HG02943 (cell line): ENCODE data around the gene PINLYP.
"Not testable (repeated sequence)": the region's sequence is repeated elsewhere in the genome, so short reads cannot be mapped to it uniquely, and the experiment has no call there.

ENCODE experiments used
- ATAC-seq: cut with Tn5 transposase; IDR thresholded peaks from one replicate; pipeline ENCODE4 v1.9.1; 2021; ENCODE audit warnings: mild to moderate bottlenecking, low read depth, moderate library complexity; ENCODE audit not compliant: unreplicated experiment

Gene PINLYP

DNA sequence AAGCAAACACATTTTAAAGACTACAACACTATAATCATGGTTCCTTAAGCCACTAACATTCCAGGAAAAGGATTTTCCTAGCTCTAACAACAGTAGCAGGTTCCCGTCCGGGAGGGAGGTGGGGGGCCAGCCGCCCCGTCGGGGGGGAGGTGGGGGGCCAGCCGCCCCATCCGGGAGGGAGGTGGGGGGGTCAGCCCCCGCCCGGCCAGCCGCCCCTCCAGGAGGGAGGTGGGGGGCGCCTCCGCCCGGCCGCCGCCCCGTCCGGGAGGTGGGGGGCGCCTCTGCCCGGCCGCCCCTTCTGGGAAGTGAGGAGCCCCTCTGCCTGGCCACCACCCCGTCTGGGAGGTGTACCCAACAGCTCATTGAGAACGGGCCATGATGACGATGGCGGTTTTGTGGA, 27.7 kb upstream of the PINLYP start:
- not testable (repeated sequence) for ATAC-seq

DNA sequence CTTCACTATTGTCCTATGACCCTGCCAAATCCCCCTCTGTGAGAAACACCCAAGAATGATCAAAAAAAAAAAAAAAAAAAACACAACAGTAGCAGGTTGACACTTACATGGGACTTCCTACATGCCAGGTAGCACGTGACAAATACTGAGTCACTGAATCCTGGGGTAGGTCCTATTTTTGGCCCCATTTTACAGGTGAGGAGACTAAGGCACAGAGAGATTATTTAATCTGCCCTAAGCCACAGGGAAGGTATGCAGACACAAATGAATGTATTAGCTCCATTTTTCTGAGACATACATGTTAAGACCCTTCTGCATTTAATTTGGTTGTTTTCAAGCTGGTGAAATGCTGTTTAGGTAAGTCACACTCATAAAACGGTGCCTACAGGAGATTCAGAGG, 26.9 kb upstream of the PINLYP start:
- no peak for ATAC-seq

DNA sequence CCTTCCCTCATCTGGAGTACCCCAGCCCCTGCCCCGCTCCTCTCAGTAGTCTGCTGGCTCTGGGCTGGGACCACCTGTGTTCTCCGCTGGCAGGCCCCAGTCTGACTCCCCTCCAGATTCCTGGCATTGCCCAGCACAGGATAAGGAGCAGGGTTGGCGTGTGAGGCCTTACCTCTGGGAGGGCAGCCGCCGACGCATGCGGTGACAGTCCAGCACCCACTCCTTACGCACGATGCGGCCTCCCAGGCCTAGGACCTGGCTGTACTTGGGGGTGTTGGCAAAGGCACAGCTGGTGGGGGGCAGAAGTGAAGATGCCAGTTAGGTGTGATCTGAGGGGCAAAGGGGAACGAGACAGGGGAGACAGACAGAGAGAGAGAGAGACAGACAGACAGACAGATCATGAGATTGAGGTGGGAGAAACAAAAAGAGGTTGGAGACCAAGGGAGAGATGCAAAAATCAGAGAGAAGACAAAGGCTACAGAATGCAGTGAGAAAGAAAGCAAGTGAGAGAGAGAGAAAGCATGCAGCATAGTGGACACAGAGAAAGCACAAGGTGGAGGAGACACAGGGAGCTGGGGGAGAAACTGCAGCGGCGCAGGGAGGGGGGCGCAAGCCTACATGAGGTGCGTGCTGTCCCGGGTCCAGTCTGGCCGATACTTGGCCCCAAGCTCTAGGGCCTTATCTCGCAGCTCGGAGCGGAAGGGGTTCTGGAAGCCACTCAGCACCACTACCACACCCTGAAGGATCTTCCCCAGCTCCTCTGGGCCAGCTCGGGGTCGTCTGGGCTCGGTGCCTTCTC, 24.0 kb upstream of the PINLYP start:
- ATAC-seq = no peak

DNA sequence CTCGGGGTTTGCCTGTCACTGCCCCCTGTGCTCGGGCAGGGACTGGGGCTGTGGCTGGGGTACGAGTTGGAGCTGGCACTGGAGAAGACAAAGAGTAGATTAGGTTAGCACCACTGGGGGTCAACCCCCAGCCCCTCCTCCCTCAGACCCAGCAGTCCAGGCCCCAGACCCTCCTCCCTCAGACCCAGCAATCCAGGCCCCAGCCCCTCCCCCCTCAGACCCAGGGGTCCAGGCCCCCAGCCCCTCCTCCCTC, 23.5 kb upstream of the PINLYP start:
- ATAC-seq = no peak

DNA sequence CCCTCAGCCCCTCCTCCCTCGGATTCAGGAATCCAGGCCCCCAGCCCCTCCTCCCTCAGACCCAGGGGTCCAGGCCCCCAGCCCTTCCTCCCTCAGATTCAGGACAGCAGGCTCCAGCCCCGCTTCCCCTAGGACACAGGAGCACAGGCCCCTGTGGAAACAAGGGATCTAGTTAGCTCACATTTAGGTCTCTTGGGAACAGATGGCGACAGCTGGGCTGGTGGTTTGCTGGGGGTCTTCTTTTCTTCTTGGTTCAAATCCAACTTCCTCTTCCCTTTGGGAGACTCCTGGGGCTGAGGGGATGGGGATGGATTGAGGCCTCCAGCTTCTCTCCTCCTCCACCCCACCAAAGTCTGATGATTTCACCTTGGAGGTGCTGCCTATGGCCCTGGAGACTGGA, 23.0 kb upstream of the PINLYP start:
- no peak for ATAC-seq

DNA sequence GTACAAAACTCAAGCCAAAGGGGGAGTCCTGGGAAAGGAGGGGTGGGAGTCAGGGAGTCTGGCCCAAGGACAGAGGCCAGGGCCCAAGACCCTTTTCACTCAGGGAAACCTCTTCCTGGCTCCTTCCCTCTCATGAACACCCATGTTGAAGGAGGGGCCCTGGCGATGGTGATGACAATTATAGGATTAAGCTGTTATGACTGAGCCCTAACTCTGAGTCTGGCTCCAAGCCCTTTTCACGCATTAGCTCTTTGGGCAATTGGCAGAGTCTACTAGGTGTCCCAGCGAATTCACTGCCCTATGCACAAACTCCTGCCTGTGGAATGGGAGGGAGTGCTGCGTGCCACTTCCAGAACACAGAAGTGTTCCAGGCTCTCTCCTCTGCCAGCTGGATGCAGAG, 21.9 kb upstream of the PINLYP start:
- ATAC-seq = no peak

DNA sequence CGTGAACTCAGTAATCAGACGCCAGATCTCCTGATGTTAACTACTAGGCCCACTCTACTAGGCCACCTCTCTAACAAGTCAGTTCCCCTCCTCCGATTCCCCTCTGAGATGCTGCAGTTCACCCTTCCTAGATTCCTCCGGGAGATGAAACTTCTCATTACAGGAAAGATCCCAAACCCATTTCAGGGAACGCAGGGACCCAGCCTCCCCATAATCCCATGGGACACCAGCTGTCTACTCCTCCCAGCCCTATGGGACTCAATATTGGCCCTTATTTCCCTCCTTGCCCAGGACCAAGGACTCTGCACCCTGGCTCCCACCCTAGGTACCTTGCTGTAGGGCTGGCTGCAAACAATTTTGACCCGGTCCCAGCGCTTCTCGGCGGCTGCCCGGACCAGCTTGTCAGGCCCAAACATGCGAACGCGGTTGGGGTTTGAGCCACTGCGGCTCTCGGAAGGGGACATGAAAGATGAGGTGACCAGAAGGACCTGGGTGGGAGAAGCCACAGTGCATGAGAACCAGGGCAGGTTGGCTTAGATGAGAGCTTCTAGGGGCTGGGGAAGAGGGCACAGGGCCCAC, 21.2 kb upstream of the PINLYP start:
- ATAC-seq = no peak

DNA sequence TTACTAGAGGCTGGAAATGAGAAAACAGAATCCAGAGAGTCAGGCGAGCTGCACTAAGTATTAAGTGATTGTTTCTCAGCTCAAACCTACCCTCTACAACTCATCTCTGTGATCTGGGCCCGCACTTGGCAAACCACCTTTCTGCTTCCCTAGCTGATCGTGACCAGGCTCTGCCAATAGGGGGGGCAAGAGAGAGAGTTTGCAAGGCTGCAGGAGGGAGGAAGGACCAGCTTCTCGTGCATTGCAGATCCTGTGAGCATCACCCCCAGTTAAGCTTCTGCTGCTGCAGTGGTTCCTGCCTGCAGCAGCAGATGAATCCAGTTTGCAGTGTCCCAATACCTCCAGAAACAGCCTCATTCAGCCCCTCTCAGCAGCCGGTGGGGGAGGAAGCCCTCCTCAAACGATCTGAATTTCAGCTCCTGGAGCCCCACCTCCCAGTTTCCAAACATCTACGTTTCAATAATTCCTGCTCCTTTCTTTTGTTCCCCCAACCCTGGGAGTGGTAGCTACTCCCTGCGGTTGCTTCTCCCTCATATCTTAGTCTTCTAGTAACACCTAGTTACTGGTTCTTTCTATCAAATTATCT, 20.3 kb upstream of the PINLYP start:
- no peak for ATAC-seq

DNA sequence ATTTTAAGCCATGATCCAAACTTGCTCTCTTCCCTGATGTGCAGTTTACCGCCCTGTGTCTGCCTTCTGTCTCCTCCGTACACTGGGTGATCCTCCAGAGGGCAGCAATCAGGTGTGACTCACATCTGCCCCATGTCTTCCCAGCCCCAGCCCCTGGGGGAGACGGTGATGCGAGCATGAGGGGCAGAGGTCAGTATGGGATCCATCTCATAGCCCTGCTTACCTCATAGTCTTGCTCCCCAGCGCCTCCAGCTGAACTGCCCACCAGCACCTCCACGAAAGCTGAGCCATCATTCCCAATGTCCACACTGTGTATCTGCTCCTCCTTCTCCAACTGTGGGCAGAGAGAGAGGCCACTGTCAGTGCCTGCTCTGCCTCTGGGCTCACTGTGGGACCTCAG, 14.9 kb upstream of the PINLYP start:
- no peak for ATAC-seq

DNA sequence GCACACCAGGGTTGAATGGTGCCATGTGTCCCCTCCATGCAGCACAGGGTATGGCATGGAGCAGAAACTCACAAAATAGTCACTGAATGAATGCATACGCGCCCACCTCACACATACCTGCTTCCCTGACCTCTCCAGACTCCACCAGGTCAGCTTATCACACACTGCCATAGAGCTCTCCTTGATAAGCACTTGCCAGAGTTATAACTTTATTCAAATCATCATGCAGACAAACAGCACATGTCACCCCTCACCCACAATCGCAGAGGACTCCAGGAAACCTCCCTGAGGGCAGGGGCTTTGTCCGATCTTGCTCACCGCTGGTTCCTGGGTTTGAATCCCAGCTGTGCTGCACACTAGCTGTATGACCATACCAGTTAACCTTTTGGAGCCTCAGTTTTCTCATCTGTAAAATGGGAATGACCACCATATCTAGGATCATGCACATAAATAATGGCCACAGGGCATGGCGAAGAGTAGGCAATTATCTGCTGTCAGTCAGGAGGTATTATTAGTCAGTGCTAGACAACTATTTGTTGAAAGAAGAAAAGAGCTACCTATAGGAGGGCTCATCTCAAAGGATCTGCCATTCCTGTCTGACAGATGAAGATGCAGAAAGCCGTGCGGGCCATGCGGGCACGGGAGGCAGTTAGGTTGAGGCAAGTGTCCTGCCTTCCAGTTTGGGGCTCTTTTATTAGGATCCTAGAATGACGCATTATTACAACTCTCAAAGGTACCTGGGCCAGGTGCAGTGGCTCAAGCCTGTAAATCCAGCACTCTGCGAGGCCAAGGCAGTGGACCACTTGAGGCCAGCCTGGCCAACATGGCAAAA, 14.2 kb upstream of the PINLYP start:
- no peak for ATAC-seq

DNA sequence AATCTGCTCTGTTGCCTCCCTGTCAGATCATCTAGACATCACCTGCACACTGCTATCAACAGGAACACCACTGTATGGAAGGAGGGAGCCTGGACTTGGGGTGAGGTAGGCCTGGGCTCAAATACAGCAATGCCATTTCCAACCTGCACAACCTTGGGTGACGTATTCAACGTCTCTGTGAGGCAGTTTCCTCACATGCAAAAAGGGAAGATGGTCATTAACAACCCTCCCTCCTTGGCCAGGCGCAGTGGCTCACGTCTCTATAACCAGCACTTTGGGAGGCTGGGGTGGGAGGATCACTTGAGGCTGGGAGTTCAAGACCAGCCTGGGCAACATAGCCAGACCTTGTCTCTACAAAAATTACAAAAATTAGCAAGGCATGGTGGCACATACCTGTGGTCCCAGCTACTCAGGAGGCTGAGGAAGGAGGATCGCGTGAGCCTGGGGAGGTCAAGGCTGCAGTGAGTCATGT, 13.3 kb upstream of the PINLYP start:
- no peak for ATAC-seq

DNA sequence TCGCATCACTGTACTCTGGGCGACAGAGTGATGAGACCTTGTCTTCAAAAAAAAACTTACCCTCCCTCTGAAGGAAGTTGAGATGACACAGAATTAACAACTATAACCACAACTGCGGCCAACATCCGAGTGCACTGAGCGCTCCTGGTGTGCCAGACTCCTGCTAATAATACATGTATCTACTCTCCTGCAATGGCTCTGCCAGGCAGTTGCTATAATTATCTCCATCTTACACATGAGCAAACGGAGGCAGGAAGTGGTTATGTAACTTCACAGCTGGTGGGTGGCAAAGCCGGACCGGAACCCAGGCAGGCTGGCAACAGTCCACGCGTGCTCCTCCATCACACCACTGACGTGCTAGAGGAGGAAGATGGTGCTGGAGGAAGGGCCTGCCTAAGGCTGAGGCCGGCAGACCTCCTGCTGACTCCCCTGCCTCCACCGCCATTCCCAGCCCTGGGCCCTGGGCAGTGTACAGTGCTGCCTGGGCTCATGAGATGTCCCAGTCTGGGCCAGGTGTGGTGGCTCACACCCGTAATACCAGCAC, 12.8 kb upstream of the PINLYP start:
- peak; percentile 67 for ATAC-seq

DNA sequence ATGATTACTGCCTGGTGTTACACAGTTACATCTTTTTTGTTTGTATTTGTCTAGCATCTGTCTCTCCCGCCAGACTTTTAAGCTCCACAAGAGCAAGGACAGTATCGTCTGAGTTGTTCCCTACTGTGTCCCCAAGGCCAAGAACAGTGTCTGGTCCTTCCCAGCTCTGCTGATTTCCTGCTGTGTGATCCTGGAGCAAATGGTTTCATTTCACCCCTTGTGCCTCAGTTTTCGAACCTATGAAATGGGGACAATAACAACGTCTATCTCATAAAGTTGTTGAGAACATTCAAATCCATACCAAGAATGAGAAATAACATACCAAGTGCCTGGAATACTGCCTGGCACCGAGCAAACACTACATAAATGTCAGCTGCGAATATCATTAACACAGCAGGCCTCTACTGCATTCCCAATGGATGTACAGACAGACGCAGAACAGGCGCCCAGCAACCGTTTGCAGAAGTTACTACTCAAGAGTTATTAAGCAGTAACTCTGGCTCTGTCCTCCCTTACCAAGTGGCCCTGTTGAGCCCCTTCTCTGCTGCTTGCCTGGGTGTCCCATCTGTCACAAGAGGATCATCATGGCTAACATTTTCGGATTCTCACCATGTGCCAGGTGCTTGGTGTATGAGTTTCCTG, 11.7 kb upstream of the PINLYP start:
- ATAC-seq = no peak

DNA sequence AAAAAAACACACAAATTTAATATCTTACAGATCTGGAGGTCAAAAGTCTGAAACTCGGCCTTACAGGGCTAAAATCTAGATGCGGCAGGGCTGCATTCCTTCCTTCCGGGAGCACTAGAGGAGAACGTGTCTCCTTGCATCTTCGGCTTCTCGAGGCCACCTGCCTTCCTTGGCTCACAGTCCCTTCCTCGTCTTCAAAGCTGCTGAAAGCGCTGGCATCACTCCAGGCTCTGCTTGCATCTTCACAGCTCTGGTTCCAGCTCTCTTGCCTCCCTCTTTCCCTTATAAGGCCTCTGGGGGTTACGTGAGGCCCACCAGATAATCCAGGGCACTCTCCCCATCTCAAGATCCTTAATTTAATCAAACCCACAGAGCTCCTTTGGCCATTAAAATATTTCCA, 10.8 kb upstream of the PINLYP start:
- no peak for ATAC-seq

DNA sequence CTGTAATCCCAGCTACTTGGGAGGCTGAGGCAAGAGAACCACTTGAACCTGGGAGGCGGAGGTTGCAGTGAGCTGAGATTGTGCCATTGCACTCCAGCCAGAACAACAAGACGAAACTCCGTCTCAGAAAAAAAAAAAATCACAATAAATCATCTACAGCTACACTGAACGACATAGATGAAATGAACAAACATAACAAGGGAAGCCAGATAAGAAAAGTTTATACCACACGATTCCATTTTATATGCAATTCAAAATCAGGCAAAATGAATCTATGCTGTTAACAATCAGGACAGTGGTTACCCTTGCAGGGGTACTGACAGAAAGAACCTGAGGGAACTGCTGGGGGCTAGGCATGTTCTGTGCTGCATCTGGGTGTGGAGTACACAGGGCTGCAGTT, 5.9 kb upstream of the PINLYP start:
- ATAC-seq = no peak

DNA sequence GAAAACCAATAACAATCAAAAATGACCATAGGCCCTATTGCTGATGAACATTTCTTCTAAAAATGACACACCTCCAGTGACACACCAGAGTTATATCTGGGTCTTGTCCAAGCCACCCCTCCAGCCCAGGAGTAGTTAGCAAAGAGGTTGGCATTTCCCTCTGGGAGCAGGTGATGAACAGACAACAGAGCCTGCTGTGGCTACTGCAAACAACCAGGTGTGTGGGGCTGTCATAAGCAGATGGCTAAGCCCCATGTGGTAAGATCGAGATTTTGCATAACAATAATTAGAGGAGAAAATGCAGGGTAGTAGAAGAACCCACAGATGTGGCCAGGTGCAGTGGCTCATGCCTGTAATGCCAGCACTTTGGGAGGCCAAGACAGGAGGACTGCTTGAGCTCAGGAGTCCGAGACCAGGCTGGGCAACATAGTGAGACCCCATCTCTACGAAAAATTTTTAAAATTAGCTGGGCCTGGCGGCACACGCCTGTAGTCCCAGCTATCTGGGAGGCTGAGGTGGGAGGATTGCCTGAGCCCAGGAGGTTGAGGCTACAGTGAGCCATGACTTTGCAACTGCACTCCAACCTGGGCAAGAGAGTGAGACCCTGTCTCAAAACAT, 5.3 kb upstream of the PINLYP start:
- ATAC-seq = no peak

DNA sequence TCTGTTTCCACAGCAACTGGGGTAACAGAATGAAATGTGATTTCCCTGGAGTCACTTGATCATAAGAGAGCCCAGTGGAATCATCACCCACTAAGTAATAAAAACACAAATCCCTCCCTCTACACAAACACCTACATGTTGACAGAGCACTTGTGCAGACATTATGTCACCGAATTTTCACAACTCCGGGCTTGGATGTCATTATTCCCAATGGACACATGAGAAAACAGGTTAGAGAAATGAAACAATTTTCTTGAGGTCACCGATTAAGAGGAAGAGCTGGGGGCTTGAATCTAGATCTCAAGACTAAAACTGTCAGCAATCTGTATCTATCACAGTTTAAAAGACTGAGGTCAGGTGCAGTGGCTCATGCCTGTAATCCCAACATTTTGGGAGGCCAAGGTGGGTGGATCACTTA, 3.4 kb upstream of the PINLYP start:
- no peak for ATAC-seq

DNA sequence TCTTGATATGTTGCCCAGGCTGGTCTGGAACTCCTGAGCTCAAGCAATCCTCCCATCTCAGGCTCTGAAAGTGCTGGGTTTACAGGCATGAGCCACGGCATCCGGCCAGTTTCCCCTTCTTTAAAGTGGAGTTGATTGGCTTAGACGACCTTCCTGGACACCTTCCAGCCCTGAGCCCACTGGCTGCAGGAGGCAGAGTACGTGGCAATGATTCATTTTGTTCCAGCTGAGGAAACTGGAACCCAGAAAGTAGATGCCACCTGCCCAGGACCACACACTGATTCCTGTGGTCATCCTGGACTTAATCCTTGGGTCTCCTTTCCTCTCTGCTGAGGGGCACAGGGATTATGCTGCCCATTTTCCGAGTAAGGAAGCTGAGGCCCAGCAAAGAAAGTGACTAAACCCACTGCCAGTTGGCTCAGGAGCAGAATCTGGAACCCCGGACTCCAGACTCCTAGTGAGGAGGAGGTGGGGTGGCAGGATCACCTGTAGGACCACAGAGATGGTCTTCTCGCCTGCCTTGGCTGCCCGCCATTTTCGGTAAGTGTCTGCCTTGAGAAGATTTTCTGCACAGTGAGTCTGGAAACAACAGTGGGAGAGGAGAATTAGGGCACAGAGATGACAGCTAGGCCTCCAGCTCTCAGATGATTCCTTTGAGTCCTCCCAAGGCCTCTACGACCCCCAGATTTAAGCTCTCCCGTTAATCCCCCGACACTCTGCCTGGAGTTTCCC, 1.0 kb upstream of the PINLYP start:
- ATAC-seq = no peak
